Heart left ventricle (tissue), 13 donors: ENCODE measurements around the gene IL4R.

Experiments
- CTCF ChIP-seq, 12 donors: fragments of 200-600 bp; sonication (generic) in 4 of 12; IDR thresholded peaks; one replicate each; pipeline versions ENCODE4 v1.5.0 to v1.8.0; 2018 to 2022; ENCODE audit warnings: antibody characterized with exemption in 12 of 12, mild to moderate bottlenecking in 5 of 12
- POLR2A ChIP-seq, 2 donors: fragments of 450-650 bp; IDR thresholded peaks; one replicate each; pipeline ENCODE4 v1.6.1; 2017; ENCODE audit warnings: antibody characterized with exemption in 2 of 2, mild to moderate bottlenecking in 2 of 2, moderate library complexity in 2 of 2
- donor health status: ischemic (EF 13 %, LVEDD 7.1; RV severe dilation, severe dysfunction).
- donor health status: DM: no; HTN: yes; CAD: no.
- donor health status: DM: no; HTN: no; CAD: no.
- donor health status: ischemic (EF 25% LVEDD 6.9; RV normal size, moderate dysfunction).
- donor health status: ischemic (EF 25% LVEDD 5.7; RV mildly dilated, moderate dysfunction).
- donor health status: ischemic (EF 35%, LVEDD 5.7; RV mildly dilated, moderate dysfunction).
- donor health status: nonischemic (EF 11% LVEDD 7.7; RV severe dilation, severe dysfunction).
- donor health status: DM: yes; HTN: yes; CAD: no.
- donor health status: PGD.
- donor health status: ischemic (EF 29% LVEDD 5.4; RV normal size, mild dysfunction).
- donor health status: nonischemic (EF 23%, LVEDD 6.1; RV moderate dilation, normal function).

GRCh38 chr16:27334192-27334764, 20.5 kb downstream of the IL4R start:
- TF ChIP-seq CTCF (IDR thresholded peaks at IDR 0.05): no peak
- TF ChIP-seq POLR2A (IDR thresholded peaks at IDR 0.05): no peak
